Breast epithelium (tissue), 3 donors: Measurements from ENCODE around the gene LDLRAD4.

Experiments
- CTCF ChIP-seq, 3 donors: fragments of 450-650 bp; IDR thresholded peaks; one replicate each; pipeline ENCODE4 v1.5.1; 2016 to 2017; ENCODE audit warnings: antibody characterized with exemption in 3 of 3, mild to moderate bottlenecking in 3 of 3, moderate library complexity in 3 of 3
- POLR2A ChIP-seq: fragments of 450-650 bp; IDR thresholded peaks from one replicate; pipeline ENCODE4 v1.6.1; 2016; ENCODE audit warnings: antibody characterized with exemption, mild to moderate bottlenecking, moderate library complexity
- POLR2AphosphoS5 ChIP-seq, 3 donors: sonication (generic); formaldehyde crosslinking; IDR thresholded peaks; one replicate each; pipeline ENCODE4 v1.6.1; 2017; ENCODE audit warnings: antibody characterized with exemption in 3 of 3

DNA sequence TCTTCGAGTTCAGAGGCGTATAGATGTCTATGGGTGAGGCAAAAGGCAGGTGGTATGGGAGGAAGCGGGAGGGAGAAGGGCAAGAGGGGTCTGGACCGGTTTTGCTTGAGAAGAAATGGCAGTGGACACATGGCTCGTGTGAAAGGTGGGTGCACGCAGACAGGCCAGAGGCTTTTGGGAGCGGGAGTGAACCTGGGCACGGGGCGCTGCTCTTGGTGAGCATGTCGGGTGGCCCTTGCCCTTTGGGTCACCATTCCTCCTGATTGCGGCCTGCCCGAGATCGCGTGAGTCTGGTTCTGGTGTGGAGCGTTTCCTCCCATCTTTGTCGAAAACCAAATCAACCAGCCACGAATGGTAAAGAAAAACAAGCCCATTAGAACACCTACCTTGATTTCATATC lies 12.6 kb downstream of the LDLRAD4 start:
- TF ChIP-seq CTCF (IDR thresholded peaks at IDR 0.05) (no peak), POLR2AphosphoS5 (IDR thresholded peaks at IDR 0.05) (no peak), POLR2A (no peak)
